DND-41 (cell line): ENCODE measurements around the gene FOXP4.

Experiments
- EZH2 ChIP-seq: IDR thresholded peaks from 3 replicates; pipeline ENCODE4 v1.6.1; 2012; ENCODE audit warnings: borderline replicate concordance, low read depth, mild to moderate bottlenecking, moderate library complexity, low read length, inconsistent platforms; ENCODE audit not compliant: severe bottlenecking
- TF ChIP-seq, protein P1 (sequence below): IDR thresholded peaks from 2 replicates; pipeline ENCODE4 v1.5.1; 2012; ENCODE audit warnings: borderline replicate concordance, low read length, moderate library complexity, mild to moderate bottlenecking; ENCODE audit not compliant: poor library complexity, severe bottlenecking; ENCODE audit errors: extremely low read depth

DNA sequence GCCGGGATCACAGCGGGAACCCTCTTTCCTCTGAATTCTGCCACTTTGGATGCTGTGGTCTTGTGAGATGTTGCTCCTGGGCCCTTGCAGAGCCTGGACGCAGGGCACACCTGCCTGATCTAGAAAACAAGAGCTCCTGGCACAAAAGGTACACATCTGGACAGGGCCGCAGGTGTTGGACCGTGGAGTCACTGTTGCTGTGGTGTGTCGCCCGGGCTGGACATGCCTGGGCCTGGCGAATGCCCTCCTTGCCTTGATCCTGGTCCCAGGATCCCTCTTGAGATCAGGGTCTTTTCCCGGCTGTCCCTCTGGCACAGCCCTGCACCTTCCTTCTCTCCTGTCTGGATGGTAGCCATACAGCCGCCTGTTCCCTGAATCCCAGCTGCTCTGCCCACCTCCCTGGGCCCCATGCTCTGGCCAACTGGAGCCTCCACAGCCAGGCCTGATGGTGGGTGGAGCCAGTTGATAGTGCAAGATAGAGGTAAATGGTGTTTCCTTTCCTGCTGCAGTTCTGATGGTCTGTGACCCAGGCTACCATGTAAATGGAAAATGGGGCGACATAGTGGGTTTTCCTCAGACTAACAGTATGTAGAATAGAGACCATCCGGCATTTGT, 5.0 kb downstream of the FOXP4 start:
- TF ChIP-seq, protein P1, sequence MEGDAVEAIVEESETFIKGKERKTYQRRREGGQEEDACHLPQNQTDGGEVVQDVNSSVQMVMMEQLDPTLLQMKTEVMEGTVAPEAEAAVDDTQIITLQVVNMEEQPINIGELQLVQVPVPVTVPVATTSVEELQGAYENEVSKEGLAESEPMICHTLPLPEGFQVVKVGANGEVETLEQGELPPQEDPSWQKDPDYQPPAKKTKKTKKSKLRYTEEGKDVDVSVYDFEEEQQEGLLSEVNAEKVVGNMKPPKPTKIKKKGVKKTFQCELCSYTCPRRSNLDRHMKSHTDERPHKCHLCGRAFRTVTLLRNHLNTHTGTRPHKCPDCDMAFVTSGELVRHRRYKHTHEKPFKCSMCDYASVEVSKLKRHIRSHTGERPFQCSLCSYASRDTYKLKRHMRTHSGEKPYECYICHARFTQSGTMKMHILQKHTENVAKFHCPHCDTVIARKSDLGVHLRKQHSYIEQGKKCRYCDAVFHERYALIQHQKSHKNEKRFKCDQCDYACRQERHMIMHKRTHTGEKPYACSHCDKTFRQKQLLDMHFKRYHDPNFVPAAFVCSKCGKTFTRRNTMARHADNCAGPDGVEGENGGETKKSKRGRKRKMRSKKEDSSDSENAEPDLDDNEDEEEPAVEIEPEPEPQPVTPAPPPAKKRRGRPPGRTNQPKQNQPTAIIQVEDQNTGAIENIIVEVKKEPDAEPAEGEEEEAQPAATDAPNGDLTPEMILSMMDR = no peak
- no peak for TF ChIP-seq EZH2
